SHP77 (cell line): Measurements from ENCODE around the gene KIF5B.
"Not testable (repeated sequence)": the region's sequence is repeated elsewhere in the genome, so short reads cannot be mapped to it uniquely, and the experiment has no call there.

Experiments
- DNase-seq, 2 experiments: peaks; one replicate each; lab custom pipeline; 2025; lab: John Stamatoyannopoulos, UW

The KIF5B gene

DNA sequence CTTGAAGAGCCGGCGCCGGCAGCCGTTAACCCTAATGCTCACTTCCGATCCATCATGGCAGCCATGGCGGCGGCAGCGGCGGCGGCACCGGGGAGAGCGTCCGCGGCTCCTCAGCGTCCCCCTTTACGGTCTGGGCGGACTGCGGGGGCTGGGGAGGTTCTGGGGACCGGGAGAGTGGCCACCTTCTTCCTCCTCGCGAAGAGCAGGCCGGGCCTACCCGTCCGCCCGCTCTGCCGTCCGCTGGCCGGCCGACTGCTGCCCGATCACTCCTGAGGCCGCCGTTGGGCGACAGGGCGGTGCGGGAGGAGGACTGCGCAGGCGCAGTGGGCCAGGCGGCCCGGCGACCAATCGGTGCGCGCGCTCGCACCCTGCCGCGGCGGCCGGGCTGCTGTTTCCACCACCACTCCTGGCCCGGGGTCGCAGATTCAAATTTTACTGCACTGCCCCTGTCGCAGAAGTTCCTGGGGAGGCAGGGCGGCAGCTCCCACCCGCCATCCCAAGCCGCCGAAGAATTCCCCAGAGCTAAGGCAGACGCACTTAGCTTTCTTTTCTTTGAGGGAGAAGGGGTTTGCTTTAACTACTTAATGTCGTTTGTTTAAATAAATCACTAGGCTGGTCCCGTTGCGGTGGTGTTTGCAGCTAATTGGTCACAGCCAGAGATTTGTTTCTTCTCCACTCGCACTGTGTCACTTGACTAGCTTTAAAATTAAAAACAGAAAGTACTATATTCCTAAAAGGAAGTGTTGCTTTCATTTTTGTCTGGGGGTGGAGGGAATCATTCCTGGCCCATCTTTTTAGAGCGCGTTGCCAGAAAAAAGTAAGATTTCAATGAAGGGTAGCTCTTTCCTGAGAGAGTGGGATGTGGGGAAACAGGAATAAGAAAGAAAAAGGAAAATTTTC is at the start of gene KIF5B:
TSS of gene KIF5B (minus strand) at position 290 of the 900 bp plus-strand sequence. CDS start 452 bp downstream, outside the sequence.
- DNase-seq = peak; percentile 66 to 76

DNA sequence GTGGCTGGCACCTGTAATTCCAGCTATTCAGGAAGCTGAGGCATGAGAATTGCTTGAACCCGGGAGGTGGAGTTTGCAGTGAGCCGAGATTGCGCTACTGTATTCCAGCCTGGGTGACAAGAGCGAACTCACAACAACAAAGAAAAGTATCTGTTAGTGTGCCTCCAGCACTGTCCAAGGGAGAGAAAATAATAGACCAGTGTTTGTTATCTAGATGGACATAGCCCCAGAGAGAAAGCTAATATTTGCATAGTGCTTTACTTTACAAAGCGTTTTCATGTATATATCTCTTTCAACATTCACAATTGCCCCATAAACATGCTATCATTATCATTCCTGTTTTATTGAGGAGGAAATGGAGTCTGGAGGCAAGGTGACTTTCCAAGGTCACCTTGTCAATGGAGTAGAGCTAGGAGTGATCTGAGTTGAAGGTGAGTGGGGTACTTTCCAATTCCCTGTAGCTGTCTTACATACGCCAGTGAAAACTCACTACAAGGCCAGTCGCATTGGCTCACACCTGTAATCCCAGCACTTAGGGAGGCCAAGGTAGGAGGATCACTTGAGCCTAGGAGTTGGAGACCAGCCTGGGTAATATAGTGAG is 49.7 kb upstream of the KIF5B start:
- DNase-seq = no peak

DNA sequence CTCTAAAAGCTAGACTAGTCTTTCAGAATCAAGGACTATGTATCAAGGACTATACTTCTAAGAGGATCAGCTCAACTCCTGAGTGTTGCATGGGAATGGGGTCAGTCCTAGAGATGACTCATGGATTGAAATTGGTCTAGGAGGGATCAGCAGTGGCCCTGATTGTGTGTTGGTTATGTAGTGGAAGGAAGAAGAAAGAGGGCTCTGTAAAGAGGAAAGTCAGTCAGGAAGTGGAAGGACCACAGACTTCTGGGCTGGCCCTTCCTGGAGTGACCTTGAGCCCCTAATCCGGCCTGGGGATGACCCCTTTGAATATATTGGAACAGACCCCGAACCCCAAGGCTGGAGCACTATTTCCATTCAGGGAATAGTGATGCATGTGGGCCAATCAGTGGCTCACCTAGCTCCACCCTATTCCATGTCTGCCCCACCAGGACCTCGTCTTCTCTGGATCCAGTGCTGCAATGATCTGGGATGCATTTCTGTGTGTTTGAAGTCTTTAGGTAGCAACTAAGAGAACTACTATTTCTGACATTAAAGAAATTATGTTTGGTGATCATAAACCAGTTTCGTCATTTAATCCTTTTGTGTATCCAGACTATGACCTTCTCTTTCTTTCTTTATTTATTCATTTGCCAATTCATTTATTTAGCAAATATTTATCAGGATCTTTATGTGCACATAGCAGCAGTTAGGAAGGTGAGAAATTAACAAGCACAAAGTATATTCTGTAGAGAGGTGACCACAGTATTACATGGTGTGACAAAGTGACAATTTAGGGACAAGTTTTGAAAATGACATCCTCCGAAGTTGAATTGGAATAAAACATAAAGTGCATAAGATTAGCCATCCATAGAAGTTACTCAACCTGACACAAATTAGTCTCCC is 48.6 kb upstream of the KIF5B start:
- no peak for DNase-seq

DNA sequence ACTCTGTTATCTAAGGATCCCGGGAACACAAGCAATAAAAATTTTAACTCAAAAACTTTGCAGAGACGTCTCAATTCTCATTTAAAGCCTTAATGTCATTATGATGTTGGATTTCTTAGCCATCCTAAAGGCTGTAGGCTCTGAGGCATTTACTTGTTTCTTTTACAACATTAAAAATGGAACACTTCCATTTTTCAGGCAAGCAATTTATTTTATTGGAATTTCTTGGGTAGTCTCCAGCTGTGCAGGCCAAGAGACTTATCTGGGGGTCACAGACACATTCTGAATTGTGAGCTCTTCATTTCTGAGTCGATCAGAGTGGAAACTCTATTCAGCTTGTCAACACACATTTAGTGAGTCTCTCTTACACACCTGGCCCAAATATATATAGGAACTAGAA is 48.0 kb upstream of the KIF5B start:
- DNase-seq = no peak

DNA sequence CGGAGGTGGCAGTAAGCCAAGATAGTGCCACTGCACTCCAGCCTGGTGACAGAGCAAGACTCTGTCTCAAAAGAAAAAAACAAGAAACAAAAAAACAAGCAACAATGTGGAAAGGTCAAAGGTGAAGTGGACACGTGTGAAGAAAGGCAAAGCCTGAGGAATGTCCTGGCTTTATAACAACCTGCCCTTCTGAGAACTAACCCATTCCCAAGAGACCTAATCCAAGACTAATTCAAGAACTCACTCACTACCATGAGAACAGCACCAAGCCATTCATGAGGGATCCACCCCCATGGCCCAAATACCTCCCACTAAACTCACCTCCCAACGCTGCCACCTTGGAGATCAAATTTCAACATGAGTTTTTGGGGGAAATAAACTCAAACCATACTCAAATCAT is 47.5 kb upstream of the KIF5B start:
- no peak for DNase-seq

DNA sequence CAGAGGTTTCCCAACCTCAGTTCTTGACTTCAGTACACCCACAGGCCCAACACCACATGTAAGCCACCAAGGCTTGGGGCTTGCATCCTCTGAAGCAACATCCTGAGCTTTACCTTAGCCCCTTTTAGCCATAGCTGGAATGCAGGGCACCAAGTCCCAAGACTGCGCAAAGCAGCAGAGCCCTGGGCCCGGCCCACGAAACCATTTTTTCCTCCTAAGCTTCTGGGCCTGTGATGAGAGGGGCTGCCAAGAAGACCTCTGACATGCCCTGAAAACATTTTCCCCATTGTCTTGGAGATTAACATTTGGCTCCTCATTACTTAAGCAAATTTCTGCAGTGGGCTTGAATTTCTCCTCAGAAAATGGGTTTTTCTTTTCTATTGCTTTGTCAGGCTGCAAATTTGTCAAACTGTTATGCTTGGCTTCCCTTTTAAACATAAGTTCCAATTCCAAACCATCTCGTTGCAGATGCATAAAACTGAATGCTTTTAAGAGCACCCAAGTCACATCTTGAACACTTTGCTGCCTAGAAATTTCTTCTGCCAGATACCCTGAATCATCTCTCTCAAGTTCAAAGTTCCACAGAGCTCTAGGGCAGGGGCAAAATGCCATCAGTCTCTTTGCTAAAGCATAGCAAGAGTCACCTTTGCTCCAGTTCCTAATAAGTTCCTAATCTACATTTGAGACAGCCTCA is 42.5 kb upstream of the KIF5B start:
- DNase-seq = not testable (repeated sequence)

DNA sequence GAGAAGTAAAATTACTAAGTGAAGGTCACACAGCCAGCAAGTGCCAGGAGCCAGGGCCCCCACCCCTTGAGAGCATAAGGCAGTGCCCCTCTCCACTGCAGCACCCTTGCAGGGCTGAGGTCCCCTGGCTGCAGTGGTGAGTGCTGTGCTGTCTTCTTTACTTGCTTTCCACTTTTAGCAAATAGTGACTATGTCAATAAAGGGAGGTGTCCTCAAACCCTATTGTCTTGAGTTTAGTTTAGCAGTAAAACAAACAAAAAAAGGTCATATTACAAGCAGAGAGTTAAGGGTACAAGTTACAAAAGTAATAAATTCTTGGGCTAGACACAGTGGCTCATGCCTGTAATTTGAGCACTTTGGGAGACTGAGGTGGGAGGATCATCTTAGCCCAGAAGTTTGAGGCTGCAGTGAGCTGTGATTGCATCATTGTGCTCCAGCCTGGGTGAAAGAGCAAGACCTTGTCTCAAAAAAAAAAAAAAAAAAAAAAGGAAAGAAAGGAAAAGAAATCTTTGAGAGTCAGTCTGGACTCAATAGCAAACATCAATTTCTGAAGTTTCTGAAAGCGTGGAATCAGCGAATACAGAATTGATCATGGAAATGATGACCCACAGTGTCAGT is 39.0 kb upstream of the KIF5B start:
- DNase-seq = no peak

DNA sequence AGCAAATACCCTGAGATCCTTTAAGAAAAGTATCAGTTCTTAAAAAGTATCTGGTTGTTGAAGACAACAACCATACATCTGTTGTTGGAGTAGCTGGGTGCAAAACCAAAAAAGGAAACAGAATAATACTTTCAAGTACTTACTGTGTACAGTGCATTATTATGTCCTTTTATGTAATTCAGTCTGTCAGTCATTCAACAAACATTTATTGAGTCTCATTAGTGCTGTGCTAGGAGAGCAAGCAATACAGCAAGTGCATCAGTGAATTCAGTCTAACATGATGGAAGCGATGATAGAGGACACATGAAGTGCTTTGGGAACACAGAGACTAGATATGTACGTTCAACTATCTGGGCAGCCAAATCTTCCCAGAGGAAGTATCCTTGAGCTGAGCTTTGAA is 37.4 kb upstream of the KIF5B start:
- no peak for DNase-seq

DNA sequence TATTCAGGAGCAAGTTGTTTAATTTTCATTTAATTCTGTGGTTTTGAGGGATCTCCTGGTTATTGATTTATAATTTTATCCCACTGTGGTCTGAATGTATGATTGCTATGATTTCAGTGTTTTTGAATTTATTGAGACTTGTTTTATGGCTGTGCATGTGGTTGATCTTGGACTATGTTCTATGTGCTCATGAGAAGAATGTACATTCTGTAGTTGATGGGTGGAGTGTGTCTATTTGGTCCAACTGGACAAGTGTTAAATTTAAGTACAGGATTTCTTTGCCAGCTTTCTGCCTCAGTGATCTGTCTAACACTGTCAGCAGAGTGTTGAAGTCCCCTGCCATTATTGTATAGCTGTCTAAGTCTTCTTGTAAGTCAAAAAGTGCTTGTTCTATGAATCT is 34.8 kb upstream of the KIF5B start:
- no peak for DNase-seq

DNA sequence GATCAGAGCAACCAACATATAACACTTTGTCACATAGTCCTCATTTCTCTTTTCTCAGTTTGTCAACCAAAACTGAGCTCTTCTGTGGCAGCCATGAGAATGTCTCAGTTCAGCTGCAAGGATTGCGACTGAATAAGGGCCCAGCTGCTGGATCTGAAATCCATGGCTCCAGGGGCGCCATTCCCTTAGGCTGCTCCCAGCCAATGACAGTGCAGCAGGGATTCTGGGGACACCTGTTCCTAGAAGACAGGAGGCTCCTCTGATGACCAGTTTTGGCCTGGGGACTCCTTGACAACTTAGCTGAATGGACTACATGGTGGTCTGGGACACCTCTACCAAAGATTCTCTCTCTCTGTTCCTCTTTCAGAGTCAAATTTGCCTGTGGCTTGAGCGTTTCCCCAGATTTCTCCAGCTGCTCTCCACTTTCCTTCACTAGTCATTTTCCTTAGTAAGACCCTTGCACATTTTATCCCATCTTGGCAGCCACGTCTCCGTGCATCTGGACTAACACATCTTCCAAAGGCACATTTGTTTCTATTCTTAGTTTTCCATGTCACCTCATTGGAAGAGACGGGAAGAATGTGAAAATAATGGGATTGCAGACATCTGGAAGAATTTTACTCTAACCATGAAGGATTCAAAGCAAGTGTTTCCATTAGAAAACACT is 28.1 kb upstream of the KIF5B start:
- DNase-seq = no peak

DNA sequence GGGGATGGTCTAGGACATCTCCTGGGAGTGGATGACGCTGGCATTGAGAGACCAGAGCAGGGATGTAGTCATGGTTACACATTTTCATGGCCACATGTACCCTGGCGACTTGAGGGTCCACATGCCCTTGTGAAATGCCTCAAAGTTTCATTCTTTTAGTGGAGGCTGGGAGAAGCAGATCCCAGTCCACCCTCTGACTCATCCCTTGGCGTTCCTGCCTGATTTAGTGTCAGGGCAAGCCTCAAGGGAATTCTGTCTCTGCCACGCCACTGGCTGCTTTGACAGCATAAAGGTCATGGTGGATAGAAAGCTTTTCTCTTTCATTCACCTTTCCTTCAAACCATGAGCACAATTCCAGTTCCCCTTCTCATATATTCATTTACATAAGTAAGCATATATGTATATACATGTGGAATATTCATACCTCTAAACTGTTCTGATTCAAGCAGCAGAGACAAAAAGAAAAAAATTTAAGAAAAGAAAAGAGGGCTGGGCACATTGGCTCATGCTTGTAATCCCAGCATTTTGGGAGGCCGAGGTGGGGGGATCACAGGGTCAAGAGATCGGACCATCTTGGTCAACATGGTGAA is 21.8 kb upstream of the KIF5B start:
- no peak for DNase-seq

DNA sequence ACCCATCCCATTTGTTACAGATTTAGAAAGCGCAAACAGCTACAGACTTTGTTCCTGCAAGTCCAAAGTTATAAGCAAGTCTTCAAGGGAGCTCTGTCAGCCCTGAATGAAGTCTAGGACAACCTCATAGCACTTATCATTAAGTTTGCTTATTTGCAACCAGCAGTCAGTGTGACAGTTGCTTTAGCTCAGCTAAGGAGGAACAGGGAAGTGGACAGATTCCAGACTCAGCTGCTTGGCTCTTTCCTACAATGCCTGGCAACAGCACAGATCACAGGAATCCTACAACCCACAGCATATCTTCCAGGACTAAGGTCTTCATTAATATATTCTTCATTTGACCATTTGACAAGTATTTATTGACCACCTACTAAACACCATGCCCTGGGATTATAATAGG is 17.4 kb upstream of the KIF5B start:
- DNase-seq = no peak

DNA sequence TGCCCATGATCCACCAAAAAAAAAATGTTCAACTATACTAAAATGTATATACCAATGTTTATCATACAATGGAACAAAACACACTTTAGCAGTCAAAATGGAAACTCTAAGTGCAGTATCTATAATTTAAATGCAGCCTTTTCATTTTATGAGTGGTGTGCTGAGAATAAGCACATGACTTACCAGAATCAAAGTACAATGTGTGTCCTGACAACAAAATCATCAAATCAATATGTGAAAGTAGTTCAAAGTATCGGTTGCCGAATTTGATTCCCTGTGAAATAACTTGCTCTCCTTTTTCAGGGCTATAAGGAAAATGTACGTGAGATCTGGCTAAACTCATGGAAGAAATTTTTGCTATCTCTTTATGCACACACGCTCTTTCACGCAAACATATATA is 16.9 kb upstream of the KIF5B start:
- DNase-seq = no peak

DNA sequence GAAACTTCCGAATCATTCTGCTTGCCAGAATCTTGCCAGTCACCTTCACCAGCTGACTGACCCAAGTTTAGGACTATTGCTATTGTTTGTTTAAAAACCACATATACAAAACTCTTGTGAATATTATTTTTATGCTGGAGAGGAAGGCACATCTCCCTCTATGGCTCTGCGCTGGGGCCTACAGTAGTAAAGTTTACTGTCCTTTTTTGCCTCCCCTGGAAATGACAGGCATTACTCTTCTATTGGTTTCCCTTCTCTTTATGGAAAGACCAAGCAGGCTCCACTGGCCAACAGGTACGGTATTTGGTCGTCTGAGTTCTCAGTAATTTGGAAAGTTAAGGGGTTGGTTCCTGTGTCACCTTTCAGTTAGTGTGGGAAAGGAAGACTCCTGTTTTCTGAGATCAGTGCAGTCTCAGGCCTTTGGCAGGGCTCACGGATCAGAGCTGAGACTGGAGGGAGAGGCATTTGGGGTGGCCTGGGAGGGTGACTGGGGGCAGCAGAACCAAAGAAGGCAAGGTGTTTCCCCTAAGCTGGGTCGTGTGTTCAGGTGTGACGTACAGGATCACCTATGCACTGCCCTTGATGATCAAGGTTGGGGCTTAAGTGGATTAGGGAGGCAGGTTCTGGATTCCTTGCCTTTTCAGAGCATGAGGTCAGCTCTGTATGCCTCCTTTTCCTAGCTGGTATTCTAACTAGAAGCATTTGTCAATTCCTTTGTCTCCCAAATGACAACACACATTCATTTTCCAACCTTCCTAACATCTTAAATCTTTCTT is 16.0 kb upstream of the KIF5B start:
- DNase-seq = no peak

DNA sequence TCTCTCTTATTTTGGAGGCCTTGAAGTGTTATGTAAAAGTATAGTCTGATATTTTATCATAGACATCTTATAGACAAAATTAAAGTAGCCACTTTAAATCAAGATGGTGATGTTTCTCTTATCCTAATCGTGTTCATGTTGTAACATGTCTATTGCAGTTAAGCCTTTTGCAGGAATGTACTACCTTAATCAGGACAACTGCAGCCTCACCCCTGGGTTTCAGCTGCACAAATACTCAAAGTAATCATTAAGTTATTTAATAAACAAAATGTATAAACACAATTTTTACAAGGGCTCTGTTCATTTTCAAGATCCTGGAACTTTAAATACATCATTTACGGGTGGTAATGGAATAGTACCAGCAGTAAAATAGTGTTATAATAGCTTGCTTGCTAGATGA is 14.4 kb upstream of the KIF5B start:
- DNase-seq = no peak

DNA sequence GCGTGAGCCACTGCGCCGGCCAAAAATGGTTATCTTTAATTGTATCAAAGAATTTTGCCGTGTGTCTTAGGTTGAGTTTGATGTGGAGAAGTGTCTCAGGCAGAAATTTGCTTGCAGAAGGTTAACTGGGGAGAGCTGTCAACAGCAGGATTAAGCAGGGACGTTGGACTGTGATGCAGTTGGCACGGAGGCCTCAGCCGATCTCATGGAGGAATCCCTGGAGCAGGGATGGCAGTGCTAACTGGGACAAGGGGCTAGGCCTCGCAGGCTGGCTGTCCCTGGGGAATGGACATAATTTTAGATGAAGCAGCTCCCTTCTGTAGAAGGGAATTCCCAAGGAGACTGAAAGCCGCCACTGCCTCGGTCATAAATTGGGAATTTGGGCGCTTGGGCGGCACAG is 12.3 kb upstream of the KIF5B start:
- DNase-seq = no peak

DNA sequence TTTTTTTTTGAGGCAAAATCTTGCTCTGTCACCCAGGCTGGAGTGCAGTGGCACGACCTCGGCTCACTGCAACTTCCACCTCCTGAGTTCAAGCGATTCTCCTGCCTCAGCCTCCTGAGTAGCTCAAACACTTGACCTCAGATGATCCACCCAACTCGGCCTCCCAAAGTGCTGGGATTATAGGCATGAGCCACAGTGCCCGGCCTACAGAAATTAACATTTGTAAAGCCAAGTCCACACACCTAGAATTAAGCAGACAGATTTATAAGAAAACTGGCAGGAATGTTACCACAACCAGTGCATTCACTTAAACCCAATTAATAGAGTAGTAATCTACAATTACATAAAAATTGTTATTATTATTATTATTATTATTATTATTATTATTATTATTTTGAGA is 11.7 kb upstream of the KIF5B start:
- DNase-seq = not testable (repeated sequence)

DNA sequence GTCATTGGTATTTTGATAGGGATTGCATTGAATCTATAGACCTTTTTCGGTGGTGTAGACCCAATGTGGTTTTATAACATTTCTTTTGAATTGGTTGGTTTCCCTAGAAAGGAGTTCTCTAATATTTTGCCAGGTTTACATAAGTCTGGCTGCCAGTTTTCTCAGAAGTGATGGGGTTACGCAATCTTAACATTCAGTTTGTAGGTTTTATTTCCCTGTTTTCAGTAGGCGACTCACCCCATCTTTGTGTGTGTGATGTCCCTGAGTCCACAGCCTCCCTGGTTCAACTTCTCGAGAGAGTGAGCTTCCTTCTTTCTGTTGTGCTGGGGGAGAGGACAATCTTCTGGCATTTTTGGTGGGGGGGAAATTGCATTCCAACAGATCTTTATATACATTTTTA is 9.6 kb upstream of the KIF5B start:
- DNase-seq = no peak

DNA sequence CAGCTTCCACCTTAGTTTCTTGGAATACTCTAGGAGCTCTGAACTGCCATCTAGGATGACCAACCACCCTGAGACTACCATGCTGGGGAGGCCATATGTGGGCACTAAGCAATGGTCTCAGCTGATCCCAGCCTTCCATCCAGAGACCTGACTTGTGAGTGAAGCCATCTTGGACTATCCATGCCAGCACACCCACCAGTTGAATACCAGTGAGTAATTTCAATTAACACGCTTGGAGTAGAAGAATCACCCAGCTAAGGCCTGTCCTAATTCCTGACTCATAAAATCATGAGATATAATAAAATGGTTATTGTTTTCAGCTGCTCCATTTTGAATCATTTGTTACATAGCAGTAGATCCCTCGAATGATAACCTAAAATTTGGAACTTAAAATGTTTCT is 5.2 kb upstream of the KIF5B start:
- no peak for DNase-seq

DNA sequence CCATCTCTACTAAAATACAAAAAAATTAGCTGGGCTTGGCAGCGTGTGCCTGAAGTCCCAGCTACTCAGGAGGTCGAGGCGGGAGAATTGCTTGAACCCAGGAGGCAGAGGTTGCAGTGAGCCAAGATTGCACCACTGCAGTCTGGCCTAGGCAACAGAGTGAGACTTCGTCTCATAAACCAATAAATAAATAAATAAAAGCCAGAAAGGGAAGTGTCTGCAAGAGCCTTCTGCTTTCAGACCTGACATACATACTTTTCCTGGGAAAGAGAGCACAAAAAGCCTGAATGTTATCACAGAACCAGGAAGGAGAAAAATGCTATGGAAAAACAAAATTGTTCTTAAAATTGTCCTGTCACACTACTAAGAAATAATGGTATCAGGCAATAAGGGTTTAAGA is 4.1 kb upstream of the KIF5B start:
- no peak for DNase-seq
